Ovary (tissue), 3 donors: ENCODE measurements around the gene HIKESHI.

Experiments
- CTCF ChIP-seq, 3 donors: fragments of 450-650 bp in 2 of 3; fragments of 200-600 bp in 1 of 3; IDR thresholded peaks; one replicate each; pipeline versions ENCODE4 v1.5.1 to v1.8.0; 2016 to 2022; ENCODE audit warnings: antibody characterized with exemption in 3 of 3, mild to moderate bottlenecking in 1 of 3
- EP300 ChIP-seq: sonication (generic); formaldehyde crosslinking; IDR thresholded peaks from one replicate; pipeline ENCODE4 v1.6.1; 2017; ENCODE audit warnings: antibody characterized with exemption
- donor health status: DM: no; HTN: no; CAD: no.

DNA sequence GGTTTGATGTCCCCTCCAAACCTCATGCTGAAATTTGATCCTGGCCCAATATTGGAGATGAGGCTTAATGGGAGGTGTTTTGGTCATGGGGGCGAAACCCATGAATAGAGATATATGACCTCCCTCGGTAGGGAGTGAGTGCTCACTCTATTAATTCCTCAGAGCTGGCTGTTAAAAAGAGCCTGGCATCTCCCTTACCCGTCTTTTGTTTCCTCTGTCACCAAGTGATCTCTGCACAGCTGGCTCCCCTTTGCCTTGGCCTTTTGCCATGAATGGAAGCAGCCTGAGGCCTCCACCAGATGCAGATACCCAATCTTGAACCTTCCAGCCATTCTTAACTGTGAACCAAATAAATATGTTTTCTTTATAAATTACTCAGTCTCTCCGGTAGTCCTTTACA, 68.1 kb downstream of the HIKESHI start:
- TF ChIP-seq CTCF (IDR thresholded peaks at IDR 0.05) (no peak), EP300 (no peak)
